ENCODE results near the gene SLC52A3.

DNA sequence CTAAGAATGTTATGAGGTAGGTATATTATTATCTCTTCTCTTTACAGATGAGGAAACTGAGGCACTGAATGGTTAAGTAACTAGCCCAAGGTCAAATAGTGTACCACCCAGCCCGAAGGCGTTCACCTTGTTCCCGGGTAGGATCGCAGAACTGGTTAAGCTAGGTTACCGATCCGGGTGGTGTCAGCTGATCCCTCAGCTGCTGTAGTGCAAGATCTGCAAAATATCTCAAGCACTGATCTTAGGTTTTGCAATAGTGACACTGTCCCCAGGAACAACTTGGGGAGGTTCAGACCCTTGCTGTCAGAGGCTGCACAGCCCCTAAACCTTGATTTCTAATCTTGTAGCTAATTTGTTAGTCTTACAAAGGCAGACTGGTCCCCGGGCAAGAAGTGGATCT lies 28.1 kb downstream of the SLC52A3 start:
- TF ChIP-seq, protein P1, sequence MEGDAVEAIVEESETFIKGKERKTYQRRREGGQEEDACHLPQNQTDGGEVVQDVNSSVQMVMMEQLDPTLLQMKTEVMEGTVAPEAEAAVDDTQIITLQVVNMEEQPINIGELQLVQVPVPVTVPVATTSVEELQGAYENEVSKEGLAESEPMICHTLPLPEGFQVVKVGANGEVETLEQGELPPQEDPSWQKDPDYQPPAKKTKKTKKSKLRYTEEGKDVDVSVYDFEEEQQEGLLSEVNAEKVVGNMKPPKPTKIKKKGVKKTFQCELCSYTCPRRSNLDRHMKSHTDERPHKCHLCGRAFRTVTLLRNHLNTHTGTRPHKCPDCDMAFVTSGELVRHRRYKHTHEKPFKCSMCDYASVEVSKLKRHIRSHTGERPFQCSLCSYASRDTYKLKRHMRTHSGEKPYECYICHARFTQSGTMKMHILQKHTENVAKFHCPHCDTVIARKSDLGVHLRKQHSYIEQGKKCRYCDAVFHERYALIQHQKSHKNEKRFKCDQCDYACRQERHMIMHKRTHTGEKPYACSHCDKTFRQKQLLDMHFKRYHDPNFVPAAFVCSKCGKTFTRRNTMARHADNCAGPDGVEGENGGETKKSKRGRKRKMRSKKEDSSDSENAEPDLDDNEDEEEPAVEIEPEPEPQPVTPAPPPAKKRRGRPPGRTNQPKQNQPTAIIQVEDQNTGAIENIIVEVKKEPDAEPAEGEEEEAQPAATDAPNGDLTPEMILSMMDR (IDR thresholded peaks at IDR 0.05), result no peak
- TF ChIP-seq POLR2A (IDR thresholded peaks at IDR 0.05), result no peak

All from Peyer's patch (tissue), 4 donors.